HepG2 (cell line): ENCODE data around the gene ZDHHC14. TPM values are rescaled to one million over a fixed set of nuclear protein-coding genes. Genes with fewer than 3 reads are reported as not detected.

Source experiments
- HDAC2 ChIP-seq: sonication (generic); formaldehyde crosslinking; IDR thresholded peaks from 2 replicates; pipeline ENCODE4 v1.4.0; 2020; ENCODE audit warnings: missing genetic modification reagents
- KLF13 ChIP-seq: sonication (generic); formaldehyde crosslinking; IDR thresholded peaks from 2 replicates; pipeline ENCODE4 v1.4.0; 2020; ENCODE audit warnings: mild to moderate bottlenecking, missing genetic modification reagents
- KMT2A ChIP-seq: sonication (generic); formaldehyde crosslinking; IDR thresholded peaks from 2 replicates; pipeline ENCODE4 v1.4.0; 2020; ENCODE audit warnings: missing genetic modification reagents
- PPARG ChIP-seq: conservative IDR thresholded peaks from 2 replicates; pipeline ENCODE4 v1.6.1; 2016; ENCODE audit warnings: missing biosample characterization, missing genetic modification reagents
- RAD21 ChIP-seq: fragments of 450-650 bp; formaldehyde crosslinking; IDR thresholded peaks from 2 replicates; pipeline ENCODE4 v1.5.0; 2020; ENCODE audit warnings: mild to moderate bottlenecking
- SMAD1 ChIP-seq: sonication (generic); formaldehyde crosslinking; IDR thresholded peaks from 2 replicates; pipeline ENCODE4 v1.4.0; 2020; ENCODE audit warnings: missing genetic modification reagents, low read depth, mild to moderate bottlenecking, borderline replicate concordance
- SRSF4 ChIP-seq: fragments of 200-400 bp; formaldehyde crosslinking; IDR thresholded peaks from one replicate; pipeline ENCODE4 v1.6.1; 2018; ENCODE audit warnings: mild to moderate bottlenecking, low read depth, low read length, moderate library complexity; ENCODE audit not compliant: poor library complexity, severe bottlenecking
- TCF7 ChIP-seq: sonication (generic); IDR thresholded peaks from 2 replicates; pipeline ENCODE4 v1.6.1; 2016; ENCODE audit warnings: antibody characterized with exemption, low read depth
- XBP1 ChIP-seq: sonication (generic); formaldehyde crosslinking; IDR thresholded peaks from 2 replicates; pipeline ENCODE4 v1.5.0; 2020; ENCODE audit warnings: missing genetic modification reagents
- YEATS2 ChIP-seq: sonication (generic); formaldehyde crosslinking; IDR thresholded peaks from 2 replicates; pipeline ENCODE4 v1.4.0; 2020; ENCODE audit warnings: missing genetic modification reagents, borderline replicate concordance
- ZBTB38 ChIP-seq: sonication (generic); formaldehyde crosslinking; IDR thresholded peaks from 2 replicates; pipeline ENCODE4 v1.5.1; 2020; ENCODE audit warnings: mild to moderate bottlenecking, missing genetic modification reagents
- ZNF296 ChIP-seq: sonication (generic); formaldehyde crosslinking; conservative IDR thresholded peaks from 2 replicates; pipeline ENCODE4 v1.5.0; 2020; ENCODE audit warnings: mild to moderate bottlenecking, missing genetic modification reagents
- ZNF562 ChIP-seq: sonication (generic); formaldehyde crosslinking; IDR thresholded peaks from 2 replicates; pipeline ENCODE4 v1.8.0; 2022; ENCODE audit warnings: missing genetic modification reagents, borderline replicate concordance
- ZSCAN20 ChIP-seq: sonication (generic); formaldehyde crosslinking; IDR thresholded peaks from 2 replicates; pipeline ENCODE4 v1.4.0; 2020; ENCODE audit warnings: missing genetic modification reagents, mild to moderate bottlenecking, borderline replicate concordance
- polyA plus RNA-seq, 8 experiments: library from polyadenylated mRNA; depleted of rRNA in 3 of 8; stranded (reverse) in 7 of 8; unstranded in 1 of 8; fragments of >200 nt; fragmentation: Illumina TruSeq in 4 of 8; extraction: Trizol in 4 of 8; gene quantifications; 2 replicates each; pipeline versions ENCODE4 v1.2.1 to v1.2.3, GENCODE V29; 2011 to 2016; ENCODE audit warnings: low read depth in 4 of 8, missing spikeins in 1 of 8, mixed read lengths in 1 of 8; ENCODE audit not compliant: insufficient read depth in 1 of 8
- total RNA-seq, 5 experiments: library from RNA; depleted of rRNA; stranded (reverse); fragments of >200 nt; fragmentation: Illumina TruSeq; extraction: Trizol; gene quantifications; 2 replicates each; pipeline ENCODE4 v1.2.3, GENCODE V29; 2016; ENCODE audit warnings: low read depth in 1 of 5
- TF ChIP-seq, protein P1 (sequence below): sonication (generic); formaldehyde crosslinking; IDR thresholded peaks from 2 replicates; pipeline ENCODE4 v1.4.0; 2020; ENCODE audit warnings: missing genetic modification reagents
- TF ChIP-seq, protein P2 (sequence below): IDR thresholded peaks from 2 replicates; pipeline ENCODE4 v1.6.1; 2016; ENCODE audit warnings: missing compliant biosample characterization, missing genetic modification reagents, borderline replicate concordance
- TF ChIP-seq, protein P3 (sequence below): IDR thresholded peaks from 2 replicates; pipeline ENCODE4 v1.6.1; 2016; ENCODE audit warnings: missing biosample characterization, missing genetic modification reagents, low read depth
- TF ChIP-seq, protein P4 (sequence below): sonication (generic); formaldehyde crosslinking; IDR thresholded peaks from 2 replicates; pipeline ENCODE4 v1.4.0; 2020; ENCODE audit warnings: low read depth, missing genetic modification reagents
- TF ChIP-seq, protein P5 (sequence below): sonication (generic); formaldehyde crosslinking; IDR thresholded peaks from 2 replicates; pipeline ENCODE4 v1.5.0; 2020; ENCODE audit warnings: mild to moderate bottlenecking, missing genetic modification reagents

The ZDHHC14 gene
- total and polyA plus RNA-seq, 2 of the 13 experiments (the other 11 are each of a cell fraction or from before 2014, with no cell fraction given), result 3.7 to 9.5 TPM

DNA sequence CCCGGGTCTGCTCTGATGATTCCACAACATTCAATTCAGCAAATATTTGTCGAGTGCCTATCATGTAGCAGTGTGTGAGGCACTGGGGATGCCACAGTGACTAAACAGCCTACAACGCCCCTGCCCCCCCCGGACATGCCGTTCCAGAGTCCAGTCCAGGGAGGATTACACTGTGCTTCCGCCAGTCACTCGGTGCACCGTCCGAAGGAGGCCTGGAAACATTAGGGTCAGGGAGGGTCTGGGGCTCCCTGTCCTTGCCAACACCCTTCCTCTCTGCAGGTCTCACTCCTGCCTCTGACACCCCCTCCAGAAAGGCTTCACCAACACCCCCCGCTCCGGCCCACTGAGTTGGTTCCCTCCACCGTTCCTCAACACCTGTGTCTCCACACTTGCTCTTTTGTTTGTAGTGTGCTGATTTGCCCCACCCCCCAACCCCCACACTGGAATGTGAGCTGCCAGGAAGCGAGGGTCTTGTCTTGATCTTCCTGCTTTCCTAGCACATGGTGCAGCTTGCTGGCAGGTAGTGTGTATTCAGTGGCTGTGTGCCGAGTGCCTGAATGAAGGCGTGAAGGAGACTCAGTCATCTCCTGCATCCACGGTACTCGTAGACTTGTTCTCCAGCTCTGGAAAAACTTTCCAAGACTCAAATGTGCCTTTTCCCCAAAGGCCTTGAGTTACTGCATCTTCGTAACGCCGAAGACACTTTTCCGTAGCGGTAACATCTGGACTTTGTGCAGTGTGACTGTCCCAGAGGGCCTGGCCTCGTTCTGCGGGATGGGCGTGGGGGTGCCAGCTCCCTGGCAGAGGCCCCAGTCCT, 150.4 kb downstream of the ZDHHC14 start (continued):
- TF ChIP-seq, protein P1, sequence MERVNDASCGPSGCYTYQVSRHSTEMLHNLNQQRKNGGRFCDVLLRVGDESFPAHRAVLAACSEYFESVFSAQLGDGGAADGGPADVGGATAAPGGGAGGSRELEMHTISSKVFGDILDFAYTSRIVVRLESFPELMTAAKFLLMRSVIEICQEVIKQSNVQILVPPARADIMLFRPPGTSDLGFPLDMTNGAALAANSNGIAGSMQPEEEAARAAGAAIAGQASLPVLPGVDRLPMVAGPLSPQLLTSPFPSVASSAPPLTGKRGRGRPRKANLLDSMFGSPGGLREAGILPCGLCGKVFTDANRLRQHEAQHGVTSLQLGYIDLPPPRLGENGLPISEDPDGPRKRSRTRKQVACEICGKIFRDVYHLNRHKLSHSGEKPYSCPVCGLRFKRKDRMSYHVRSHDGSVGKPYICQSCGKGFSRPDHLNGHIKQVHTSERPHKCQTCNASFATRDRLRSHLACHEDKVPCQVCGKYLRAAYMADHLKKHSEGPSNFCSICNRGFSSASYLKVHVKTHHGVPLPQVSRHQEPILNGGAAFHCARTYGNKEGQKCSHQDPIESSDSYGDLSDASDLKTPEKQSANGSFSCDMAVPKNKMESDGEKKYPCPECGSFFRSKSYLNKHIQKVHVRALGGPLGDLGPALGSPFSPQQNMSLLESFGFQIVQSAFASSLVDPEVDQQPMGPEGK (CRISPR knock-in tag), result peak; percentile 100
- TF ChIP-seq SMAD1, result peak; percentile 73; the same call in 1 of the 2 replicates
- TF ChIP-seq ZNF296 (CRISPR knock-in tag), result peak; percentile 12; the same call in 1 of the 2 replicates
- TF ChIP-seq ZBTB38 (CRISPR knock-in tag), result peak; percentile 99
- TF ChIP-seq XBP1 (CRISPR knock-in tag), result no peak
- TF ChIP-seq, protein P2, sequence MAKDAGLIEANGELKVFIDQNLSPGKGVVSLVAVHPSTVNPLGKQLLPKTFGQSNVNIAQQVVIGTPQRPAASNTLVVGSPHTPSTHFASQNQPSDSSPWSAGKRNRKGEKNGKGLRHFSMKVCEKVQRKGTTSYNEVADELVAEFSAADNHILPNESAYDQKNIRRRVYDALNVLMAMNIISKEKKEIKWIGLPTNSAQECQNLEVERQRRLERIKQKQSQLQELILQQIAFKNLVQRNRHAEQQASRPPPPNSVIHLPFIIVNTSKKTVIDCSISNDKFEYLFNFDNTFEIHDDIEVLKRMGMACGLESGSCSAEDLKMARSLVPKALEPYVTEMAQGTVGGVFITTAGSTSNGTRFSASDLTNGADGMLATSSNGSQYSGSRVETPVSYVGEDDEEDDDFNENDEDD (CRISPR knock-in tag), result peak; percentile 80
- TF ChIP-seq ZNF562, result peak; percentile 73; the same call in 1 of the 2 replicates
- TF ChIP-seq, protein P3, sequence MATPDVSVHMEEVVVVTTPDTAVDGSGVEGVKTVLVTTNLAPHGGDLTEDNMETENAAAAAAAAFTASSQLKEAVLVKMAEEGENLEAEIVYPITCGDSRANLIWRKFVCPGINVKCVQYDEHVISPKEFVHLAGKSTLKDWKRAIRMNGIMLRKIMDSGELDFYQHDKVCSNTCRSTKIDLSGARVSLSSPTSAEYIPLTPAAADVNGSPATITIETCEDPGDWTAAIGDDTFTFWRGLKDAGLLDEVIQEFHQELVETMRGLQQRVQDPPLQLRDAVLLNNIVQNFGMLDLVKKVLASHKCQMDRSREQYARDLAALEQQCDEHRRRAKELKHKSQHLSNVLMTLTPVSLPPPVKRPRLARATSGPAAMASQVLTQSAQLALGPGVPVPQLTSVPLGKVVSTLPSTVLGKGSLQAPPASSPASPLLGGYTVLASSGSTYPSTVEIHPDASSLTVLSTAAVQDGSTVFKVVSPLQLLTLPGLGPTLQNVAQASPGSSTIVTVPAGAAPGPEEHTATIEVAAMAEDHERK (CRISPR knock-in tag), result 0 out of 2 replicates have a peak, but pooled peaks have one; percentile 37
- TF ChIP-seq KMT2A, result peak; percentile 89
- no peak for TF ChIP-seq SRSF4
- peak; percentile 78; the same call in 1 of the 2 replicates for TF ChIP-seq TCF7
- TF ChIP-seq, protein P4, sequence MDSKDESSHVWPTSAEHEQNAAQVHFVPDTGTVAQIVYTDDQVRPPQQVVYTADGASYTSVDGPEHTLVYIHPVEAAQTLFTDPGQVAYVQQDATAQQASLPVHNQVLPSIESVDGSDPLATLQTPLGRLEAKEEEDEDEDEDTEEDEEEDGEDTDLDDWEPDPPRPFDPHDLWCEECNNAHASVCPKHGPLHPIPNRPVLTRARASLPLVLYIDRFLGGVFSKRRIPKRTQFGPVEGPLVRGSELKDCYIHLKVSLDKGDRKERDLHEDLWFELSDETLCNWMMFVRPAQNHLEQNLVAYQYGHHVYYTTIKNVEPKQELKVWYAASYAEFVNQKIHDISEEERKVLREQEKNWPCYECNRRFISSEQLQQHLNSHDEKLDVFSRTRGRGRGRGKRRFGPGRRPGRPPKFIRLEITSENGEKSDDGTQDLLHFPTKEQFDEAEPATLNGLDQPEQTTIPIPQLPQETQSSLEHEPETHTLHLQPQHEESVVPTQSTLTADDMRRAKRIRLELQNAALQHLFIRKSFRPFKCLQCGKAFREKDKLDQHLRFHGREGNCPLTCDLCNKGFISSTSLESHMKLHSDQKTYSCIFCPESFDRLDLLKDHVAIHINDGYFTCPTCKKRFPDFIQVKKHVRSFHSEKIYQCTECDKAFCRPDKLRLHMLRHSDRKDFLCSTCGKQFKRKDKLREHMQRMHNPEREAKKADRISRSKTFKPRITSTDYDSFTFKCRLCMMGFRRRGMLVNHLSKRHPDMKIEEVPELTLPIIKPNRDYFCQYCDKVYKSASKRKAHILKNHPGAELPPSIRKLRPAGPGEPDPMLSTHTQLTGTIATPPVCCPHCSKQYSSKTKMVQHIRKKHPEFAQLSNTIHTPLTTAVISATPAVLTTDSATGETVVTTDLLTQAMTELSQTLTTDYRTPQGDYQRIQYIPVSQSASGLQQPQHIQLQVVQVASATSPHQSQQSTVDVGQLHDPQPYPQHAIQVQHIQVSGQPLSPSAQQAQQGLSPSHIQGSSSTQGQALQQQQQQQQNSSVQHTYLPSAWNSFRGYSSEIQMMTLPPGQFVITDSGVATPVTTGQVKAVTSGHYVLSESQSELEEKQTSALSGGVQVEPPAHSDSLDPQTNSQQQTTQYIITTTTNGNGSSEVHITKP (CRISPR knock-in tag), result peak; percentile 97
- TF ChIP-seq, protein P5, sequence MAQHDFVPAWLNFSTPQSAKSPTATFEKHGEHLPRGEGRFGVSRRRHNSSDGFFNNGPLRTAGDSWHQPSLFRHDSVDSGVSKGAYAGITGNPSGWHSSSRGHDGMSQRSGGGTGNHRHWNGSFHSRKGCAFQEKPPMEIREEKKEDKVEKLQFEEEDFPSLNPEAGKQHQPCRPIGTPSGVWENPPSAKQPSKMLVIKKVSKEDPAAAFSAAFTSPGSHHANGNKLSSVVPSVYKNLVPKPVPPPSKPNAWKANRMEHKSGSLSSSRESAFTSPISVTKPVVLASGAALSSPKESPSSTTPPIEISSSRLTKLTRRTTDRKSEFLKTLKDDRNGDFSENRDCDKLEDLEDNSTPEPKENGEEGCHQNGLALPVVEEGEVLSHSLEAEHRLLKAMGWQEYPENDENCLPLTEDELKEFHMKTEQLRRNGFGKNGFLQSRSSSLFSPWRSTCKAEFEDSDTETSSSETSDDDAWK (CRISPR knock-in tag), result no peak
- TF ChIP-seq HDAC2 (CRISPR knock-in tag), result peak; percentile 99
- TF ChIP-seq KLF13 (CRISPR knock-in tag), result no peak; the same call in 1 of the 2 replicates
- peak; percentile 88 for TF ChIP-seq PPARG (CRISPR knock-in tag)
- peak; percentile 77; the same call in 1 of the 2 replicates for TF ChIP-seq YEATS2 (CRISPR knock-in tag)
- TF ChIP-seq ZSCAN20, result no peak; the same call in 1 of the 2 replicates
- TF ChIP-seq RAD21 (CRISPR knock-in tag), result peak; percentile 80
